ENCODE data around the gene NDUFB5. TPM values are rescaled to one million over a fixed set of nuclear protein-coding genes. Genes with fewer than 3 reads are reported as not detected.

The NDUFB5 gene
- total RNA-seq, 1 donor from 2014 or later, result 22.4 TPM

DNA sequence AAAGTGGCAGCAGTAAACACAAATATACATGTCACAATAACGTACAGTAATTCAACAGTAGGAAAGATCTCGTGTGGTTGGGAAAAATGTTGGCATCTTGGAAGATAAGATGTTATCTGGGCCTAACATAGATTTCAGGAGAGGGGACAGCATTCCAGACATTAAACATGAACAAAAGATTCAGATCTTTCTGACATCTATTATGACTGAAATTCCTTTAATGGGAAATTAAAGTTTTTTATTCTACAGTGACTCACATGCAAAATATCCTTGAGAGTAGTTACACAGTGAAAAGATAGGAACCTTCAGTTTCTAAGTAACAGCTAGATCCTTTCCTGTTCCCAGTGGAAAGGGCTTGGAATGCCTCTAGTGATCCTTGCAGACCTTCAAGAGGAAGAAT is 9.2 kb downstream of the NDUFB5 start:
- DNase-seq (ENCODE audit: low spot score in 2 of 2), result no peak
- intact Hi-C loops (cut with DNase I), result no loop called here
- Histone ChIP-seq H3K36me3 (peaks cover 14 to 30% of the 10 kb centered on the region in 2 donors), H3K27ac (no peak overlapping the region), H3K4me3 (no peak overlapping the region), H3K9me3 (no peaks in the 10 kb centered on the region), H3K4me1 (no peaks in the 10 kb centered on the region), H3K27me3 (no peaks in the 10 kb centered on the region)
- TF ChIP-seq, protein P1, sequence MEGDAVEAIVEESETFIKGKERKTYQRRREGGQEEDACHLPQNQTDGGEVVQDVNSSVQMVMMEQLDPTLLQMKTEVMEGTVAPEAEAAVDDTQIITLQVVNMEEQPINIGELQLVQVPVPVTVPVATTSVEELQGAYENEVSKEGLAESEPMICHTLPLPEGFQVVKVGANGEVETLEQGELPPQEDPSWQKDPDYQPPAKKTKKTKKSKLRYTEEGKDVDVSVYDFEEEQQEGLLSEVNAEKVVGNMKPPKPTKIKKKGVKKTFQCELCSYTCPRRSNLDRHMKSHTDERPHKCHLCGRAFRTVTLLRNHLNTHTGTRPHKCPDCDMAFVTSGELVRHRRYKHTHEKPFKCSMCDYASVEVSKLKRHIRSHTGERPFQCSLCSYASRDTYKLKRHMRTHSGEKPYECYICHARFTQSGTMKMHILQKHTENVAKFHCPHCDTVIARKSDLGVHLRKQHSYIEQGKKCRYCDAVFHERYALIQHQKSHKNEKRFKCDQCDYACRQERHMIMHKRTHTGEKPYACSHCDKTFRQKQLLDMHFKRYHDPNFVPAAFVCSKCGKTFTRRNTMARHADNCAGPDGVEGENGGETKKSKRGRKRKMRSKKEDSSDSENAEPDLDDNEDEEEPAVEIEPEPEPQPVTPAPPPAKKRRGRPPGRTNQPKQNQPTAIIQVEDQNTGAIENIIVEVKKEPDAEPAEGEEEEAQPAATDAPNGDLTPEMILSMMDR (IDR thresholded peaks at IDR 0.05), result no peak

DNA sequence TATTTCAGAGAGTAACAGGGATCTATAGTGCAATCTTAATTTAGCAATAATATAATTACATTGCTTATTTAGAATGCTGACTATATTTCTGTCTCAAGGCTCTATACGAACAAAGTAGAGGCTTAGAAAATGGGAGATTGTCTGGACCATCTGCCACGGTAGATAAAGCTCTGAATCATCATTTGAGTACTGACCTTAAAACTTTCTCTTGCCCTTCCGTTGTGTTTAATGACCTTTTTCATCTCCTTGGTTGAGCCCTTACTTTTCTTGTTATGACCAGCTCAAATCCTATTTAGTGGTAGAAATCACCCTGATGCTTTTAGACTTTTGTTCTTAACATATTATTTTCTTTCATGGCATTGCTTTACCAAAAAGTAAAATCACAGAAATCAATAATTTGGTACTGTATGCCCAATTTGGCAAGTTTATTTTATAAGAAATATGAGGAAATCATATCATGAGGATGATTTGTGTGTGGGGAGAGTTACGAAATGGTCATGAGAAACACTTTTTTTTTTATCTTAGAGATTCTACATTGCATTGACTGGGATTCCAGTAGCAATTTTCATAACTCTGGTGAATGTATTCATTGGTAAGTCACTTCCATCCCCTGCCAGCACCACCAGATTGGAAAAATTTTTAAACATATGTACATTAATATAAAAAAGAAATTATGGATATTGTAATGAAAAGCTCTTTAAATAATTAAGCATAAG is 11.0 kb downstream of the NDUFB5 start:
- DNase-seq (ENCODE audit: low spot score in 2 of 2), result no peak
- no peaks in the 10 kb centered on the region for H3K4me1 ChIP-seq
- H3K27ac ChIP-seq, result no peak overlapping the region
- peaks cover 18 to 29% of the 10 kb centered on the region in 2 donors for H3K36me3 ChIP-seq
- intact Hi-C loops (cut with DNase I), result no loop called here
- H3K4me3 ChIP-seq, result no peak overlapping the region
- no peaks in the 10 kb centered on the region for H3K27me3 ChIP-seq
- H3K9me3 ChIP-seq, result no peaks in the 10 kb centered on the region
- TF ChIP-seq, protein P1 (IDR thresholded peaks at IDR 0.05), result no peak

DNA sequence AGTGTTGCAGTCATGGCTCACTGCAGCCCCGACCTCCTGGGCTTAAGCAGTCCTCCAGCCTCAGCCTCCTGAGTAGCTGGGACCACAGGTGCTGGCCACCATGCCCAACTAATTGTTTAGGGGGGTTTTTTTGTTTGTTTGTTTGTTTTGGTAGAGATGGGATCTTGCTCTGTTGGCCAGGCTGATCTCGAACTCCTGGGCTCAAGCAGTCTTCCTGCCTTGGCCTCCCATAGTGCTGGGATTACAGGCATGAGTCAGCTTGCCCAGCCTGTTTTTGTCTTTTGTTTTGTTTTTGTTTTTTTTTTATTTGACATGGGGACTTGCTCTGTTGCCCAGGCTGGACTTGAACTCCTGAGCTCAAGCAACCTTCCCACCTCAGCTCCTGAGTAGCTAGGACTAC is 17.4 kb downstream of the NDUFB5 start:
- intact Hi-C loops (cut with DNase I), result no loop called here
- no peaks in the 10 kb centered on the region for H3K4me1 ChIP-seq
- H3K36me3 ChIP-seq, result peaks cover 35 to 54% of the 10 kb centered on the region in 2 donors
- no peaks in the 10 kb centered on the region for H3K27me3 ChIP-seq
- no peak for DNase-seq (ENCODE audit: low spot score in 2 of 2)
- H3K27ac ChIP-seq, result no peak overlapping the region
- H3K4me3 ChIP-seq, result no peak overlapping the region
- TF ChIP-seq, protein P1 (IDR thresholded peaks at IDR 0.05), result no peak
- H3K9me3 ChIP-seq, result no peaks in the 10 kb centered on the region

DNA sequence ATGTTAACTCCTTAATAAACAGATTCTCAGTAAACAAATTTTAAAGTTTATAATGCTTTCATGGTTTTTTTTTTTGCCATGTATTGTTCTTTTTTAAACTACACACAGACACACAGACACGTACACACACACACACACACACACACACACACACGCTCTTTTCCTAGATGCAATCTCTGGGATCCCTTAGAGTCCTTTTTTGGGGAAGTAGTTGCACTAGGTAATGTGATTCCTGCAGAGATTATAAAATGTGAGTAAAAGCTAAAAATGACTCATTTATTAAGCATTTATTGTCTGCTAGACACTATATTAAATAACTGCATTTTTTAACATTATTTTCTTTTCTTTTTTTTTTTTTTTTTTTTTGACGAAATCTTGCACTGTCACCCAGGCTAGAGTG is 19.9 kb downstream of the NDUFB5 start:
- H3K27ac ChIP-seq, result no peak overlapping the region
- H3K36me3 ChIP-seq, result peaks cover 23 to 37% of the 10 kb centered on the region in 2 donors
- H3K9me3 ChIP-seq, result no peaks in the 10 kb centered on the region
- TF ChIP-seq, protein P1 (IDR thresholded peaks at IDR 0.05), result no peak
- no peaks in the 10 kb centered on the region for H3K4me1 ChIP-seq
- intact Hi-C loops (cut with DNase I), result no loop called here
- H3K27me3 ChIP-seq, result no peaks in the 10 kb centered on the region
- no peak overlapping the region for H3K4me3 ChIP-seq
- no peak for DNase-seq (ENCODE audit: low spot score in 2 of 2)

DNA sequence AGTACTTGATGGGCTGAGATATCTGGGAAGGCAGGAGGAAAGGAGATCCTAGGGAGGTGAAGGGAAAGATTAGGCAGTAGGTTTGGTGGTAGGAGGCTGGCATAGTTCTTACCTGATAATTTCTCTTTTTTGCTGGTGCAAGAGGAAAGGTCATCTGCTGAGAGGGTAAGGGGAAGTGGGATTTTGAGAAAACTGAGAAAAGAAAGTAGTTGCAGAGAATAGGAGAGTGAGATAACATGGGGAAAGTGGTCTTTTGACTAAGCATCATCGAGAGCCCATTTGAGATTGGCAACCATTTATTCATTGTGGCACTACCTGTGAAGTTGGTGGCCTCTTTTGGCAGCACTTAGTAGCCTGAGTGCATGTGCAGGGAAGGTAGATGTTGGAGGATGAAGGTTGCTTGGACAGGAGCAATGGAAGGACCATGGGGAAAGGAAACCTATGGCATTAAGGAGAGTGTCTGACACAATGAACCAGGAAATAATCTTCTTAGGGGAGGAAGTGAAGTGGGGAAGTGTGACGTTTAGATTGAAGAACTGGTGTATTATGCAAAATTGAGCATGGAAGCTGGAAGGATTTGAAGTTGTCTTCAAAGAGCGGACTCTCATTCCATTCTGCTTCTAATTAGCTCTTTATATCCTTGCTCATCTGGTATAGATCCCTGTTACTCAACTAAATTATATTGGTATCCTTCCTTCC is 26.3 kb downstream of the NDUFB5 start:
- H3K4me3 ChIP-seq, result no peak overlapping the region
- intact Hi-C loops (cut with DNase I), result no loop called here

More for the DNA sequence above, 26.3 kb downstream of the NDUFB5 start:
- no peak for DNase-seq (ENCODE audit: low spot score in 2 of 2)
- no peaks in the 10 kb centered on the region for H3K9me3 ChIP-seq
- H3K4me1 ChIP-seq, result no peaks in the 10 kb centered on the region
- no peaks in the 10 kb centered on the region for H3K27me3 ChIP-seq
- no peaks in the 10 kb centered on the region for H3K36me3 ChIP-seq
- no peak overlapping the region for H3K27ac ChIP-seq
- TF ChIP-seq, protein P1 (IDR thresholded peaks at IDR 0.05), result no peak
